G401 (cell line): ENCODE measurements around the gene CAPN12. TPM values are rescaled to one million over a fixed set of nuclear protein-coding genes. Genes with fewer than 3 reads are reported as not detected.

Experiments used
- DNase-seq: peaks from one replicate; pipeline ENCODE4 v3.0.0-alpha.2; 2015; ENCODE audit warnings: low spot score
- in situ Hi-C: cut with HindIII; loops from 2 replicates; pipeline ENCODE4 v1.10.0; 2016; ENCODE audit warnings: low sequenced_read_pairs, mixed read lengths
- total RNA-seq: library from RNA; depleted of rRNA; stranded (reverse); fragments of >200 nt; shearing (Covaris generic); gene quantifications from 2 replicates; pipeline ENCODE4 v1.2.3, GENCODE V29; 2014

CAPN12 gene
- total RNA-seq, 1 experiment from 2014 or later, result 5.3 TPM

DNA sequence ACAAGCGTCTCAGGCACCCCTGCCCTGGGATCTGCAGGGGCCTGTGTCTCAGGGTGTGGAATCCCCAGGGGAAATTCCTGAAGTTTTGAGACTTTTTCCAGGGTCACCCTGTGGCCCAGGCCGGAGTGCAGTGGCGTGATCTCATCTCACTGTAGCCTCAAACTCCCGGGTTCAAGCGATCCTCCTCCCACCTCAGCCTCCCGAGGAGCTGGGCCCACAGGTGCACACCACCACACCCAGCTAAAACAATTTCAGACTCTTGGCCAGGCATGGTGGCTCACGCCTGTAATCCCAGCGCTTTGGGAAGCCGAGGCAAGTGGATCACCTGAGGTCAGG lies 4.0 kb downstream of the CAPN12 start:
- DNase-seq, result no peak
- in situ Hi-C loops, result no loop called here

- in situ Hi-C loops, result no loop called here
- DNase-seq, result no peak
Observed at GRCh38 chr19:38739440-38740256, 4.6 kb downstream of the CAPN12 start.

GRCh38 chr19:38737921-38738737 lies 6.1 kb downstream of the CAPN12 start:
- DNase-seq, result no peak
- in situ Hi-C loops, result no loop called here

DNA sequence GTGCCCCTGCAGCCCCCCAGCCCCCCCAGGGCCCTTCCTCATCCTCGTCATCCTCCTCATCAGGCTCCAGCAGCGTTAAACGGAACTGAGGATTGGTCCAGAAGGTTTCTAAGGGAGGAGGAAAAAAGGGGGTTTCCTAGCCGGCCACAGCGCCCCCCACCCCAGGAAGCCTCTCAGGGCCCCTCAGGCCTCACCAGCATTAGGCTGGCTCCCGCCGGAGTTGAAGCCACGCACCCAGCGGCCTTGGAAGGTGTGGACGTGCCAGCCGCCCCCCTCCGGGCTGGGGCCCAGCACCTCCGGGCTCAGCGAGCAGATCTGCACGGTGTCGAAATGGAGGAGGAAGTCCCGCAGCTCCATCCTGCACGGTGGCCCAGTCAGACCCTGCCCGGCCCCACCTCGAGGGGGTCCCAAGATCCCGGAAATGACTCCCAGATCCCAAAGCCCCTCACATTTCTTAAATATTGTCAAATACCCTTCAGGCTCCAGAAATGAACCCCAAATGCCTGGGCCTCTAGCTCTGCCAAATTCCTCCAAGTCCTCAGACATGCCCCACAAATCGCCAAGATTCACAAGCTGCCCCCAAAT lies 6.9 kb downstream of the CAPN12 start:
- DNase-seq, result no peak
- in situ Hi-C loops, result no loop called here

DNA sequence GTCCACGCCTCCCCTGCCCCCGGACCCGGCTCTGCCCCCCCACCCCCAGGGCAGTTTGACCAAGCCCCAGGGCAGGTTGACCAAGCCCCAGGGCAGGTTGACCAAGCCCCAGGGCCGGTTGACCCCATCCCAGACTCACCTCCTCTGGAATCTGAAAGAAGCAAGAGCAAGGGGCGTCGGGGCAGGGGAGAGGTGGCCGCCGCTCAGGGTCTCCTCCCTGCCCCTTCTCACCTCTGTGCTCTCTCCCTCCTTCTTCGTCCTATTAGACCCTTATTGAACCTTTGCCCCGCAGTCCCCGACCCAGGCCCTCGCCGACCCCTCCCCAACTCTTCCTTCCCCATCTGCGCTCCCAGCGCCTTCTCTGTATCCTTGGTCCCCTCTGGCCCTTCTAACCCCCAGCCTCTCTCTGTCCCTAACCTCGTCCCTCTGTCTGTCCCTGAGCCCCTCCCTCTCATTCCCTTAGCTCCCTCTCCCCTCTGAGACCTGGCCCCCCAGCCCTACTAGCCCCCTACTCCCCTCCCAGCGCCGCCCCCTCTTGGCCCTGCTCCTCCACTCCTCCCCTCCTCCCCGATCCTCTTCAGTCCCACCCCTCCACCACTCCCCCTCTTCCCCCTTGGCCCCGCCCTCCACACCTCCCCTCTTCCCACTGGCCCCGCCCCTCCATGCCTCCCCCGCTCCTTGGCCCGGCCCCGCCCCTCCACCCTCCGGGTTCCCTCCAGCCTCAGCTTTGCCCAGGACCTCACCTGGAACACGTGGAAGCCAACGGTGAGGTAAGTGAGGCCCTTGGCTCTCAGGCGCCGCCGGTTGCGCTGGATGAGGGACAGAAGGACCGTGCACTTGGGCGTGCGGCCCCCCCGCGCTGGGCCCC lies 7.6 kb downstream of the CAPN12 start:
- in situ Hi-C loops, result no loop called here
- no peak for DNase-seq

- no peak for DNase-seq
Observed at GRCh38 chr19:38736036-38736412, 8.2 kb downstream of the CAPN12 start.

GRCh38 chr19:38735257-38735686 lies 9.0 kb downstream of the CAPN12 start:
- no peak for DNase-seq
- in situ Hi-C loops, result no loop called here

More at GRCh38 chr19:38736036-38736412, 8.2 kb downstream of the CAPN12 start:
- in situ Hi-C loops, result no loop called here

DNA sequence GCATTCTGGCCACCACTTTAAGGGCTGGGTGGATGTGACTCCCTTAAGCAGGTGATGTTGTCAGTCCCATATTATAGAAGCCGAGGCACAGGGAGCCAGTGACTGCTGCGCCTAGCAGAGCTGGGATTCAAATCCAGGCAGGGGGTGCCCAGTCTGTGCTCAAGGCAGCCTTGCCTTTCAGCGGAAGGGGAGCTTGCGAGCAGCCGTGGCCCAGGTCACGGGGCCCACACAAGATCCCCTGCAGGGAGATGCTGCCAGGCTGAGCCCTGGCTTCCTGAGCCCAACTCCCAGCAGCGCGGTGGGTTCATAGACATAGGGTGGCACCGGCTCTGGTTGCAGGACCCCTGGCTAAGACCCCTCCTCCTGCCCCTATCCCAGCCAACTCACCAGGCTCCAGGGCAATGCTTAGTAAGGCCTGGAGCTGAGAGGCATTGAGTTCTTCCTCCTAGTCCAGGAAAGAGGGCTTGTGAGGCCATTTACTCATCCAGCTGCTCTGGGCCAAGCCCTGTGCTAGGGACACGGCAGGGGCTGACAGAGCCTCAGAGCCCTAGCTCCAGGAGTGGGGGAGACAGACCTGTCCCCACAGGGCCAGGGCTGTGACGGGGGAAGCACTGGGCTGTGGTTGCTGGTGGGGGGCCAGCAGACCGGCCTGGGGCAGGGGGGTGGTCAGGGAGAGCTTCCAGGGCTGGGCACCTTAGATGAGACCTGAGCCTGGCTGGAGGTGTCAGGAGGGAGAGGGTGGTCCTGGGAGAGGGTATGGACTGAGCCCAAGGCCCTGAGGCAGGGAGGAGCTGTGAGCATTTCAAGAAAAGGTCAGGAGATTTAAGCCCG lies 9.6 kb downstream of the CAPN12 start:
- in situ Hi-C loops, result no loop called here
- no peak for DNase-seq

GRCh38 chr19:38734176-38734425 lies 10.2 kb downstream of the CAPN12 start:
- DNase-seq, result no peak
- in situ Hi-C loops, result no loop called here

DNA sequence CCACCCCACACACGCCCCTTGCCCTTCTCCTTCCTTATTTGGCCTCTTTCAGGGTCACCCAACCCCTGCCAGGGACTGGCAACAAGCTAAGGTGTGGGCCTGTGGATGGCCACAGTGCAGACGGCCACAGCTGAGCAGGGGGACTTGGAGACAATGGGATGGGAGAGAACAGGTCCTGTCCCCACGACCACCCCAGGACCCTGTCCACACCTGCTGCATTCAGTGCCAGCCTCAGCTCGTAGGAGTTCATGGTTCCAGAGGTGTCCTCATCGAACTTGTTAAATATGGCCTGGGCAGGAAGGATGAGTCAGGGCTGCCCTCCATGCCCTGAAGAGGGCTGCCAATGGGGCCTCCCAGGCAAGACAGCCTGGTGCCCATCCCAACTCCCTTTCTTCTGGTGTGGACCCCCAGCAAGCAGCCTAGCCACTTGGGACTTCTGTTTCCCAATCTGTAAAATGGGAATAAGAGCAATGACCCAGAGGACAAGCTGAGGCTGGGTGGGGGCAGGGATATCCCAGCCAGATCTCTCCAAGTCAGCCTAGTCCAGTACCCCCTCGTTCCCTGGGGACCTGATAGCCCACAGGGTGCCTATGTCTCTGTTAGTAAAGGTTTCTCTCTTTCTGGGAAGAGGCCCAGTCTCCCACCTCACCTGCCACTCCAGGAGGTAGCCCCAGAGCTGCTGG lies 10.6 kb downstream of the CAPN12 start:
- no peak for DNase-seq
- in situ Hi-C loops, result no loop called here

DNA sequence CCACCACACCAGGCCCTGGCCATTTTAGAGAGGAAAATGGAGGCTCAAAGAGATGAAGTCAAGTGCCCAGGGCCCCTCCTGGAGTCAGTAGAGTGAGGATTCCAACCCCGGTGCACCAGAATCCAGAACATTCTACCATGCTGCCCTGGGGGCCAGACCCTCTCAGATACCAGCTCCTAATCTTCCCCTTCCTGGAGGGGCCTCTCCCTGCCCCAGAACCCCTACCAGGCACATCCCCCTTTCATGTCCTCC lies 11.1 kb downstream of the CAPN12 start:
- in situ Hi-C loops, result no loop called here
- no peak for DNase-seq

DNA sequence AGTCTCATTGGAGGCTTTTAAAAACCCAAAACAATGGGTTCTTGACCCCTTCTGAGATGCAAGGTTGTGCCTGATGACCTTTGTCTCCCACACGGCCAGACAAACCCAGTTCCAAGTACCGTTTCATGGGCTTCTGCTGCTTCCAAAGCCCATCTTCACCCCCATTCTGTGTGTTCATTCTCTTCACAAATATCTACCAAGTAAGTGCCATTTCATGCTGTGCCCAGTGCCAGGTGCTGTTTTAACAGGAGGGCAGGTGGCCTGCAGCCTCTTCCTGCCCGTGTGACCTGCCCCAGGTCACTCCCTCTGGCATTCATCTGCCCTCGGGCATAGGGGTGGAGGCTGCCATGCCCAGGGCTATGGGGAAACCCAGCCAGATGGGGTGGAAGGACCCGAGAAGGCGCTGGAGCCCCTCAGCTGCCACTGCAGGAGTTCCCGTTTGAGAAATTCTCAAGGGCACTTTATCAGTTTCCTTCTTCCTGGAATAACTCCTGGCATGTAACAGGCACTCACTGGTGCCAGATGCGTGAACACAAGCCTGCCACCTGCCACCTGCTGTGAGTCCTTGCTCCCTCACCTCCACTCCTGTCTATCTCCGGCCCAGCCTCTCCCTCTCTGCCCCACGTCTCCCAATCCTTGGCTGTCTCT lies 12.5 kb downstream of the CAPN12 start:
- DNase-seq, result no peak
- in situ Hi-C loops, result no loop called here

- in situ Hi-C loops, result no loop called here
- no peak for DNase-seq
Observed at GRCh38 chr19:38730731-38731589, 13.3 kb downstream of the CAPN12 start.

DNA sequence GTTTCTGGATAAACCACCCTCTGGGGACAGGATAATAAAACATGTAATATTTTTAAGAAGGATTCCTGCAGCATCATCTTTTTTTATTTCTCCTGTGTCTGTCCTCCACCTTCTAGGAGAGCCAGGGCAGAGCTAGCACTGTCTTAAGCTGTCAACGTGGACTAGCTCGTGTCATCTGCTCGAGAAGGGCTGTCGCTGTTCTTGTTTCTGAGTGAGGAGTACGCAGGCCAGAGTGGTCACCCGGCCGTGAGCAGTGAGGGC lies 13.9 kb downstream of the CAPN12 start:
- DNase-seq, result no peak
- in situ Hi-C loops, result no loop called here

GRCh38 chr19:38729653-38730469 lies 14.4 kb downstream of the CAPN12 start:
- no peak for DNase-seq
- in situ Hi-C loops, result no loop called here

- in situ Hi-C loops, result no loop called here
- no peak for DNase-seq
Observed at GRCh38 chr19:38728752-38729541, 15.3 kb downstream of the CAPN12 start.
